GM04504 (cell line): ENCODE measurements around the gene CAVIN3.
A peak's percentile ranks its signal among the peaks of the same experiment; 100 is the strongest.
"Not testable (repeated sequence)": the region's sequence is repeated elsewhere in the genome, so short reads cannot be mapped to it uniquely, and the experiment has no call there.

ENCODE experiments used
- DNase-seq: peaks from one replicate; pipeline ENCODE4 v3.0.0-alpha.2; 2012; ENCODE audit warnings: low read depth

The CAVIN3 gene

GRCh38 chr11:6323291-6323905 lies 3.1 kb upstream of the CAVIN3 start:
- DNase-seq, result no peak

- no peak for DNase-seq
Observed at GRCh38 chr11:6321961-6322362, 1.7 kb upstream of the CAVIN3 start.

- no peak for DNase-seq
Observed at GRCh38 chr11:6321356-6321755, 1.1 kb upstream of the CAVIN3 start.

GRCh38 chr11:6319704-6320410 lies 444 bp downstream of the CAVIN3 start:
- DNase-seq, result peak; percentile 89

GRCh38 chr11:6319001-6319703 lies 1.1 kb downstream of the CAVIN3 start:
- DNase-seq, result no peak

GRCh38 chr11:6318204-6318603 lies 2.1 kb downstream of the CAVIN3 start:
- DNase-seq, result no peak

GRCh38 chr11:6315811-6316425 lies 4.4 kb downstream of the CAVIN3 start:
- DNase-seq, result no peak

GRCh38 chr11:6312106-6312505 lies 8.2 kb downstream of the CAVIN3 start:
- no peak for DNase-seq

- DNase-seq, result no peak
Observed at GRCh38 chr11:6307876-6308275, 12.4 kb downstream of the CAVIN3 start.

- DNase-seq, result no peak
Observed at GRCh38 chr11:6305297-6305696, 15.0 kb downstream of the CAVIN3 start.

- DNase-seq, result no peak
Observed at GRCh38 chr11:6303661-6304060, 16.6 kb downstream of the CAVIN3 start.

- DNase-seq, result no peak
Observed at GRCh38 chr11:6301096-6301495, 19.2 kb downstream of the CAVIN3 start.

- no peak for DNase-seq
Observed at GRCh38 chr11:6300325-6300724, 20.0 kb downstream of the CAVIN3 start.

GRCh38 chr11:6298605-6299004 lies 21.7 kb downstream of the CAVIN3 start:
- no peak for DNase-seq

- DNase-seq, result no peak
Observed at GRCh38 chr11:6297831-6298230, 22.5 kb downstream of the CAVIN3 start.

GRCh38 chr11:6285019-6285418 lies 35.3 kb downstream of the CAVIN3 start:
- no peak for DNase-seq

- DNase-seq, result no peak
Observed at GRCh38 chr11:6284250-6284649, 36.1 kb downstream of the CAVIN3 start.

- DNase-seq, result no peak
Observed at GRCh38 chr11:6283453-6284023, 36.8 kb downstream of the CAVIN3 start.

- DNase-seq, result not testable (repeated sequence)
Observed at GRCh38 chr11:6280809-6281208, 39.5 kb downstream of the CAVIN3 start.

GRCh38 chr11:6273188-6273587 lies 47.1 kb downstream of the CAVIN3 start:
- DNase-seq, result no peak

GRCh38 chr11:6271598-6271997 lies 48.7 kb downstream of the CAVIN3 start:
- no peak for DNase-seq

- DNase-seq, result no peak
Observed at GRCh38 chr11:6270584-6271246, 49.6 kb downstream of the CAVIN3 start.
